NCI-H1930 (cell line): ENCODE results near the gene TTC17.
"Not testable (repeated sequence)": the region's sequence is repeated elsewhere in the genome, so short reads cannot be mapped to it uniquely, and the experiment has no call there.

Source experiments
- DNase-seq, 2 experiments: peaks; one replicate each; lab custom pipeline; 2025; lab: John Stamatoyannopoulos, UW

The TTC17 gene

GRCh38 chr11:43358801-43359421 is at the start of gene TTC17:
Gene TTC17 (plus strand): TSS chr11:43358920. CDS start chr11:43358955, 35 bp downstream.
- DNase-seq, result peak; percentile 90 to 91

GRCh38 chr11:43311791-43312607 is 46.7 kb upstream of the TTC17 start, which contains the start of gene API5:
Gene API5 (plus strand): TSS chr11:43311996. CDS start chr11:43312128, 132 bp downstream.
- peak; percentile 98 for DNase-seq

GRCh38 chr11:43315966-43316365 is 42.8 kb upstream of the TTC17 start:
- no peak for DNase-seq

- DNase-seq, result no peak
Observed at GRCh38 chr11:43316451-43316850, 42.3 kb upstream of the TTC17 start.

GRCh38 chr11:43327987-43328386 is 30.7 kb upstream of the TTC17 start:
- DNase-seq, result no peak

- no peak for DNase-seq
Observed at GRCh38 chr11:43328482-43328881, 30.2 kb upstream of the TTC17 start.

GRCh38 chr11:43341159-43341558 is 17.6 kb upstream of the TTC17 start:
- DNase-seq, result no peak

- DNase-seq, result not testable (repeated sequence)
Observed at GRCh38 chr11:43351426-43351825, 7.3 kb upstream of the TTC17 start.

GRCh38 chr11:43354311-43354710 is 4.4 kb upstream of the TTC17 start:
- no peak for DNase-seq

GRCh38 chr11:43356336-43356735 is 2.4 kb upstream of the TTC17 start:
- DNase-seq, result no peak

GRCh38 chr11:43358279-43358800 is 380 bp upstream of the TTC17 start:
- no peak for DNase-seq

- DNase-seq, result no peak
Observed at GRCh38 chr11:43359422-43359818, 700 bp downstream of the TTC17 start.

GRCh38 chr11:43360361-43361032 is 1.8 kb downstream of the TTC17 start:
- DNase-seq, result no peak

GRCh38 chr11:43366677-43367076 is 8.0 kb downstream of the TTC17 start:
- no peak for DNase-seq

GRCh38 chr11:43367382-43368178 is 8.9 kb downstream of the TTC17 start:
- DNase-seq, result no peak

GRCh38 chr11:43376065-43376464 is 17.3 kb downstream of the TTC17 start:
- DNase-seq, result no peak

GRCh38 chr11:43376594-43376993 is 17.9 kb downstream of the TTC17 start:
- no peak for DNase-seq

- DNase-seq, result no peak
Observed at GRCh38 chr11:43377389-43377788, 18.7 kb downstream of the TTC17 start.

- no peak for DNase-seq
Observed at GRCh38 chr11:43378897-43379296, 20.2 kb downstream of the TTC17 start.

GRCh38 chr11:43381802-43382201 is 23.1 kb downstream of the TTC17 start:
- DNase-seq, result no peak

- no peak for DNase-seq
Observed at GRCh38 chr11:43382614-43383013, 23.9 kb downstream of the TTC17 start.

GRCh38 chr11:43384393-43384792 is 25.7 kb downstream of the TTC17 start:
- DNase-seq, result no peak
